Keratinocyte (primary cell): Measurements from ENCODE around the gene NANOS2. TPM values are rescaled to one million over a fixed set of nuclear protein-coding genes. Genes with fewer than 3 reads are reported as not detected.

ENCODE experiments used
- DNase-seq: peaks from one replicate; pipeline ENCODE4 v3.0.0-alpha.2; 2011; ENCODE audit warnings: low read depth, missing footprints, low spot score
- FAIRE-seq: peaks from 2 replicates; lab custom pipeline; 2011; peaks lifted over from hg19 to GRCh38; lab: Jason Lieb, UNC
- H2AFZ ChIP-seq: 2 replicates; pipeline ENCODE4 v1.6.0; 2012; ENCODE audit warnings: low read length, control low read depth, inconsistent platforms; ENCODE audit not compliant: control insufficient read depth
- H3K27ac ChIP-seq: 2 replicates; pipeline ENCODE4 v1.5.1; 2011; ENCODE audit warnings: low read length; ENCODE audit not compliant: control insufficient read depth, insufficient read depth
- H3K27me3 ChIP-seq: 3 replicates; pipeline ENCODE4 v1.6.0; 2011; ENCODE audit warnings: low read length; ENCODE audit not compliant: control insufficient read depth, insufficient read depth; ENCODE audit errors: extremely low read depth
- H3K36me3 ChIP-seq, 2 experiments: 2 replicates in 1 of 2; 3 replicates in 1 of 2; pipeline ENCODE4 v1.5.1; 2011; ENCODE audit warnings: low read length in 2 of 2, mild to moderate bottlenecking in 1 of 2; ENCODE audit not compliant: control insufficient read depth in 2 of 2, insufficient read depth in 2 of 2; ENCODE audit errors: extremely low read depth in 1 of 2
- H3K4me1 ChIP-seq: 3 replicates; pipeline ENCODE4 v1.5.1; 2011; ENCODE audit warnings: low read length; ENCODE audit not compliant: control insufficient read depth, insufficient read depth; ENCODE audit errors: extremely low read depth
- H3K4me2 ChIP-seq: 3 replicates; pipeline ENCODE4 v1.6.0; 2011; ENCODE audit warnings: low read depth, low read length; ENCODE audit not compliant: control insufficient read depth, insufficient read depth; ENCODE audit errors: extremely low read depth
- H3K4me3 ChIP-seq, 3 experiments: fragments of 200-600 bp in 1 of 3; sonication (generic) in 1 of 3; 2 replicates in 2 of 3; 3 replicates in 1 of 3; pipeline ENCODE4 v1.5.1; 2011 to 2016; ENCODE audit warnings: low read length in 3 of 3, mild to moderate bottlenecking in 3 of 3, control low read depth in 2 of 3, inconsistent platforms in 1 of 3, low read depth in 1 of 3, mixed read lengths in 1 of 3, mixed run types in 1 of 3, moderate library complexity in 1 of 3; ENCODE audit not compliant: control insufficient read depth in 2 of 3, insufficient read depth in 2 of 3; ENCODE audit errors: extremely low read depth in 1 of 3
- H3K79me2 ChIP-seq: 2 replicates; pipeline ENCODE4 v1.6.0; 2012; ENCODE audit warnings: low read length; ENCODE audit not compliant: control insufficient read depth, insufficient read depth
- H3K9ac ChIP-seq: 3 replicates; pipeline ENCODE4 v1.6.0; 2011; ENCODE audit warnings: low read length; ENCODE audit not compliant: control insufficient read depth, insufficient read depth; ENCODE audit errors: extremely low read depth
- H3K9me1 ChIP-seq: 3 replicates; pipeline ENCODE4 v1.6.0; 2011; ENCODE audit warnings: low read length; ENCODE audit not compliant: control insufficient read depth, insufficient read depth; ENCODE audit errors: extremely low read depth
- H3K9me3 ChIP-seq: 2 replicates; pipeline ENCODE4 v1.5.1; 2012; ENCODE audit warnings: low read depth, low read length; ENCODE audit not compliant: control insufficient read depth
- H4K20me1 ChIP-seq: 3 replicates; pipeline ENCODE4 v1.6.0; 2011; ENCODE audit warnings: low read length; ENCODE audit not compliant: control insufficient read depth, insufficient read depth; ENCODE audit errors: extremely low read depth
- EZH2 ChIP-seq: IDR thresholded peaks from one replicate; pipeline ENCODE4 v1.6.1; 2012; ENCODE audit warnings: inconsistent platforms, mild to moderate bottlenecking, low read length, moderate library complexity
- dilution Hi-C: fragments of 300-500 bp; cut with MboI; formaldehyde crosslinking; loops from one replicate; pipeline ENCODE4 v1.7.0; 2020; ENCODE audit warnings: low sequenced_read_pairs; ENCODE audit not compliant: extremely low pct_ligation_motif_present
- polyA plus RNA-seq, 5 experiments: library from polyadenylated mRNA; depleted of rRNA in 3 of 5; stranded (reverse) in 3 of 5; stranded (forward) in 1 of 5; unstranded in 1 of 5; fragments of >200 nt; gene quantifications; 1 replicate in 1 of 5; 2 replicates in 3 of 5; 3 replicates in 1 of 5; pipeline versions ENCODE4 v1.2.1 to v1.2.3, GENCODE V29; 2011 to 2012; ENCODE audit warnings: missing spikeins in 2 of 5, low read depth in 1 of 5, low replicate concordance in 1 of 5
- TF ChIP-seq, protein P1 (sequence below), 3 experiments: IDR thresholded peaks in 1 of 3; conservative IDR thresholded peaks in 1 of 3; optimal IDR thresholded peaks in 1 of 3; 2 replicates in 2 of 3; 3 replicates in 1 of 3; pipeline versions ENCODE3 to v1.5.1; 2011; ENCODE audit warnings: low read length in 3 of 3, mild to moderate bottlenecking in 3 of 3, moderate library complexity in 2 of 3, control low read depth in 1 of 3, inconsistent platforms in 1 of 3; ENCODE audit not compliant: insufficient read depth in 2 of 3; ENCODE audit errors: extremely low read depth in 1 of 3

Gene NANOS2
- polyA plus RNA-seq, 1 donor (not counting 4 experiments of a cell fraction or from before 2014, with no cell fraction given) = not detected

- DNase-seq = no peak
- H3K9ac ChIP-seq = no peak overlapping the region
- H3K36me3 ChIP-seq = no peaks in the 10 kb centered on the region
- peak overlapping the region; percentile 79 for H3K4me2 ChIP-seq
- H3K9me1 ChIP-seq = no peaks in the 10 kb centered on the region
- TF ChIP-seq, protein P1, sequence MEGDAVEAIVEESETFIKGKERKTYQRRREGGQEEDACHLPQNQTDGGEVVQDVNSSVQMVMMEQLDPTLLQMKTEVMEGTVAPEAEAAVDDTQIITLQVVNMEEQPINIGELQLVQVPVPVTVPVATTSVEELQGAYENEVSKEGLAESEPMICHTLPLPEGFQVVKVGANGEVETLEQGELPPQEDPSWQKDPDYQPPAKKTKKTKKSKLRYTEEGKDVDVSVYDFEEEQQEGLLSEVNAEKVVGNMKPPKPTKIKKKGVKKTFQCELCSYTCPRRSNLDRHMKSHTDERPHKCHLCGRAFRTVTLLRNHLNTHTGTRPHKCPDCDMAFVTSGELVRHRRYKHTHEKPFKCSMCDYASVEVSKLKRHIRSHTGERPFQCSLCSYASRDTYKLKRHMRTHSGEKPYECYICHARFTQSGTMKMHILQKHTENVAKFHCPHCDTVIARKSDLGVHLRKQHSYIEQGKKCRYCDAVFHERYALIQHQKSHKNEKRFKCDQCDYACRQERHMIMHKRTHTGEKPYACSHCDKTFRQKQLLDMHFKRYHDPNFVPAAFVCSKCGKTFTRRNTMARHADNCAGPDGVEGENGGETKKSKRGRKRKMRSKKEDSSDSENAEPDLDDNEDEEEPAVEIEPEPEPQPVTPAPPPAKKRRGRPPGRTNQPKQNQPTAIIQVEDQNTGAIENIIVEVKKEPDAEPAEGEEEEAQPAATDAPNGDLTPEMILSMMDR (optimal IDR thresholded peaks at IDR 0.05 in 1 of 3, IDR thresholded peaks at IDR 0.05 in 1 of 3, conservative IDR thresholded peaks at IDR 0.05 in 1 of 3; ENCODE audit: extremely low read depth in 1 of 3, insufficient read depth in 2 of 3, low read length in 3 of 3) = no peak
- no peak for TF ChIP-seq EZH2
- H3K9me3 ChIP-seq = no peaks in the 10 kb centered on the region
- H2AFZ ChIP-seq = no peak overlapping the region
- H3K27ac ChIP-seq = no peak overlapping the region
- no peak for FAIRE-seq
- peaks cover 14% of the 10 kb centered on the region for H3K27me3 ChIP-seq
- peaks cover 8% of the 10 kb centered on the region for H3K79me2 ChIP-seq
- no peak overlapping the region for H3K4me3 ChIP-seq
- H3K4me1 ChIP-seq = peaks cover 11% of the 10 kb centered on the region
- dilution Hi-C loops = no loop called here
- no peaks in the 10 kb centered on the region for H4K20me1 ChIP-seq
Measured at GRCh38 chr19:45881909-45882528, 32.6 kb downstream of the NANOS2 start.

DNA sequence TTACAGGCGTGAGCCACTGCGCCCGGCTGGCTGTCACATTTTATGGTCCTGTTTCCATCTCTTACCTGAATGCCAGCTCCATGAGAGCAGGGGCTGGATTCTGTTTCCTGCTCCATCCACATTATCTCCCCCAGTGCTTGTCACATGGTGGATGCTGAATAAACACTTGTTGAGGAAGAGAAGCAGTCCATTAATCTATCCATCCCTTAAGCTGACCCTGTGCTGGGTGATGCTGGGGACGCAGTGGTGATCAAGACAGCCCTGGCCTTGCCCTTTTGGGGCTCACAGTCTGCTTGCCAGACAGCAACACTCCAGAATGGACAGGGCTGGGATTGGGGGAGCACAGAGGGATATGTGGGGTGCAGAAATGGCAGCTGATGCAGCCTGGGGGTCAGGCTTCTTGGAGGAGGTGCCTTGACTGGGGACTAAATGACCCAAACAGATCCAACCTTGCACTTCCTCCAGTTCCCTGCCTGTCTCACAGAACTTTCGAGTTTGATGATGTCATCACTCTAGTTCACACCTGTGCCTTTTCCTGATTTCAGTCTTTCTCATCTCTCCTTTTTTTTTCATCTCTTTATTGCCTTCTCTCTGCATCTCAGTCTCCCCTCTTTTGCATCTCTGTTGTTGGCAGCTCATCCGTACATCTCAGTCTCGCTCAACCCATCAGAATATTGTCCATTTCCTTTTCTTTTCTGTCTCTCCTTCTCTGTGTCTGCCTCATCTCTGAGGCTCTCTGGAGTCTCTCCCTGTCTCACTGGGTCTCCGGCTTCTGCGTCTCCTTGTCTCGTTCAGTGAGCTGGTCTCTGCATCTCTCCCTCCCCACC, 33.3 kb downstream of the NANOS2 start:
- Histone ChIP-seq H4K20me1 (no peaks in the 10 kb centered on the region), H3K36me3 (no peaks in the 10 kb centered on the region), H3K9me3 (no peaks in the 10 kb centered on the region), H3K27me3 (peaks cover 20% of the 10 kb centered on the region), H2AFZ (no peak overlapping the region), H3K4me3 (no peak overlapping the region), H3K4me1 (peaks cover 11% of the 10 kb centered on the region), H3K4me2 (no peak overlapping the region), H3K79me2 (peaks cover 8% of the 10 kb centered on the region), H3K9ac (no peak overlapping the region), H3K27ac (no peak overlapping the region), H3K9me1 (no peaks in the 10 kb centered on the region)
- TF ChIP-seq EZH2 = no peak
- TF ChIP-seq, protein P1 (optimal IDR thresholded peaks at IDR 0.05 in 1 of 3, IDR thresholded peaks at IDR 0.05 in 1 of 3, conservative IDR thresholded peaks at IDR 0.05 in 1 of 3; ENCODE audit: extremely low read depth in 1 of 3, insufficient read depth in 2 of 3, low read length in 3 of 3) = no peak
- DNase-seq = no peak
- FAIRE-seq = no peak
- dilution Hi-C loops = no loop called here
